ENCODE data around the gene EPHA2. TPM values are rescaled to one million over a fixed set of nuclear protein-coding genes. Genes with fewer than 3 reads are reported as not detected.

The EPHA2 gene
- total RNA-seq, 1 donor from 2014 or later: 264 TPM

- Histone ChIP-seq H3K9me3 (no peaks in the 10 kb centered on the region), H3K4me1 (peaks cover 77% of the 10 kb centered on the region), H3K4me3 (no peak overlapping the region), H3K27ac (peak overlapping the region; percentile 93), H3K36me3 (no peaks in the 10 kb centered on the region), H3K27me3 (no peaks in the 10 kb centered on the region)
- no peak for DNase-seq (ENCODE audit: extremely low spot score in 2 of 2)
- TF ChIP-seq POLR2A (IDR thresholded peaks at IDR 0.05) (no peak), CTCF (IDR thresholded peaks at IDR 0.05) (no peak), POLR2AphosphoS5 (IDR thresholded peaks at IDR 0.05; ENCODE audit: insufficient read depth in 1 of 2, low read depth in 1 of 2) (peak in 1 of 2 donors; percentile 69)
- intact Hi-C loops (cut with DNase I): no loop called here
These were observed 23.0 kb upstream of the EPHA2 start for GRCh38 chr1:16178596-16179497.

GRCh38 chr1:16177306-16177705 is 21.4 kb upstream of the EPHA2 start:
- Histone ChIP-seq H3K27ac (peak overlapping the region; percentile 93), H3K27me3 (no peaks in the 10 kb centered on the region), H3K9me3 (no peaks in the 10 kb centered on the region), H3K36me3 (no peaks in the 10 kb centered on the region), H3K4me3 (no peak overlapping the region), H3K4me1 (peaks cover 75% of the 10 kb centered on the region)
- DNase-seq (ENCODE audit: extremely low spot score in 2 of 2): no peak
- TF ChIP-seq POLR2A (IDR thresholded peaks at IDR 0.05) (no peak), POLR2AphosphoS5 (IDR thresholded peaks at IDR 0.05; ENCODE audit: insufficient read depth in 1 of 2, low read depth in 1 of 2) (no peak), CTCF (IDR thresholded peaks at IDR 0.05) (no peak)
- intact Hi-C loops (cut with DNase I): no loop called here

GRCh38 chr1:16176653-16177052 is 20.8 kb upstream of the EPHA2 start:
- intact Hi-C loops (cut with DNase I): no loop called here
- Histone ChIP-seq H3K27me3 (no peaks in the 10 kb centered on the region), H3K9me3 (no peaks in the 10 kb centered on the region), H3K36me3 (no peaks in the 10 kb centered on the region), H3K4me1 (peaks cover 69% of the 10 kb centered on the region), H3K27ac (peak overlapping the region; percentile 93), H3K4me3 (no peak overlapping the region)
- TF ChIP-seq CTCF (IDR thresholded peaks at IDR 0.05): no peak
- no peak for TF ChIP-seq POLR2AphosphoS5 (IDR thresholded peaks at IDR 0.05; ENCODE audit: insufficient read depth in 1 of 2, low read depth in 1 of 2)
- TF ChIP-seq POLR2A (IDR thresholded peaks at IDR 0.05): no peak
- DNase-seq (ENCODE audit: extremely low spot score in 2 of 2): no peak

GRCh38 chr1:16175610-16176553 is 20.0 kb upstream of the EPHA2 start:
- Histone ChIP-seq H3K9me3 (no peaks in the 10 kb centered on the region), H3K27me3 (no peaks in the 10 kb centered on the region), H3K36me3 (no peaks in the 10 kb centered on the region), H3K27ac (peak overlapping the region; percentile 93), H3K4me3 (no peak overlapping the region), H3K4me1 (peaks cover 61% of the 10 kb centered on the region)
- intact Hi-C loops (cut with DNase I): no loop called here
- no peak for DNase-seq (ENCODE audit: extremely low spot score in 2 of 2)
- TF ChIP-seq CTCF (IDR thresholded peaks at IDR 0.05) (no peak), POLR2AphosphoS5 (IDR thresholded peaks at IDR 0.05; ENCODE audit: insufficient read depth in 1 of 2, low read depth in 1 of 2) (peak; percentile 77 to 90)
